Right lobe of liver (tissue), 6 donors: ENCODE measurements around the gene DDA1. TPM values are rescaled to one million over a fixed set of nuclear protein-coding genes. Genes with fewer than 3 reads are reported as not detected.

Experiments
- ATAC-seq, 4 donors: fragments of 200-7000 bp; cut with Tn5 transposase; one replicate each; pipeline ENCODE4 v1.9.1; 2020; ENCODE audit warnings: mild to moderate bottlenecking in 4 of 4, moderate library complexity in 4 of 4
- DNase-seq, 3 donors: peaks; one replicate each; pipeline ENCODE4 v3.0.0-alpha.2; 2020
- H3K27ac ChIP-seq, 3 donors: fragments of 200-600 bp; one replicate each; pipeline ENCODE4 v1.8.0; 2022
- H3K27me3 ChIP-seq, 2 donors: fragments of 200-600 bp; one replicate each; pipeline ENCODE4 v1.8.0; 2022
- H3K36me3 ChIP-seq, 4 donors: fragments of 200-600 bp; sonication (generic) in 1 of 4; one replicate each; pipeline versions ENCODE4 v1.5.1 to v1.8.0; 2017 to 2022; ENCODE audit warnings: control low read depth in 1 of 4
- H3K4me1 ChIP-seq, 4 donors: fragments of 200-600 bp; sonication (generic) in 1 of 4; one replicate each; pipeline versions ENCODE4 v1.5.1 to v1.8.0; 2017 to 2022; ENCODE audit warnings: control low read depth in 1 of 4
- H3K4me3 ChIP-seq, 3 donors: fragments of 200-600 bp; one replicate each; pipeline ENCODE4 v1.8.0; 2022
- H3K9me3 ChIP-seq, 4 donors: fragments of 200-600 bp; sonication (generic) in 1 of 4; one replicate each; pipeline versions ENCODE4 v1.5.1 to v1.8.0; 2017 to 2022; ENCODE audit warnings: control low read depth in 1 of 4
- CTCF ChIP-seq, 4 donors: fragments of 200-600 bp in 3 of 4; fragments of 450-650 bp in 1 of 4; IDR thresholded peaks; one replicate each; pipeline versions ENCODE4 v1.5.1 to v1.8.0; 2016 to 2022; ENCODE audit warnings: antibody characterized with exemption in 4 of 4, mild to moderate bottlenecking in 2 of 4
- POLR2A ChIP-seq: fragments of 450-650 bp; IDR thresholded peaks from one replicate; pipeline ENCODE4 v1.6.1; 2017; ENCODE audit warnings: antibody characterized with exemption, mild to moderate bottlenecking
- WGBS: methylation state at CpG from one replicate; pipeline ENCODE4 v1.1.6; 2018; ENCODE audit warnings: low coverage, low lambda C conversion rate; ENCODE audit not compliant: insufficient coverage; ENCODE audit errors: missing lambda C conversion rate; 5-methylcytosine and 5-hydroxymethylcytosine counted together
- intact Hi-C, 2 donors: fragments of 100-400 bp; cut with DNase I; formaldehyde crosslinking; loops; one replicate each; pipeline versions ENCODE4 v1.11.2 to v1.14.1; 2022
- total RNA-seq, 6 experiments: library from RNA; depleted of rRNA in 2 of 6; stranded (reverse); fragments of >200 nt in 2 of 6; fragmentation: NEBNext Ultra II Directional in 3 of 6; extraction: Animal tissue kit (Norgen Biotek cat#: 25700) in 3 of 6; gene quantifications; one replicate each; pipeline versions ENCODE4 v1.1.0 to v1.2.4, GENCODE V29; 2016 to 2023
- donor health status: DM: no; HTN: yes; CAD: no.
- donor health status: DM: no; HTN: no; CAD: no.
- donor health status: DM: no; HTN: no; CAD: no.
- donor health status: DM: no; HTN: yes; CAD: no.
- donor health status: DM: no; HTN: yes; CAD: no.

Gene DDA1
- total RNA-seq, 6 experiments from 2014 or later = 10.4 to 23.4 (median 14.1) TPM

DNA sequence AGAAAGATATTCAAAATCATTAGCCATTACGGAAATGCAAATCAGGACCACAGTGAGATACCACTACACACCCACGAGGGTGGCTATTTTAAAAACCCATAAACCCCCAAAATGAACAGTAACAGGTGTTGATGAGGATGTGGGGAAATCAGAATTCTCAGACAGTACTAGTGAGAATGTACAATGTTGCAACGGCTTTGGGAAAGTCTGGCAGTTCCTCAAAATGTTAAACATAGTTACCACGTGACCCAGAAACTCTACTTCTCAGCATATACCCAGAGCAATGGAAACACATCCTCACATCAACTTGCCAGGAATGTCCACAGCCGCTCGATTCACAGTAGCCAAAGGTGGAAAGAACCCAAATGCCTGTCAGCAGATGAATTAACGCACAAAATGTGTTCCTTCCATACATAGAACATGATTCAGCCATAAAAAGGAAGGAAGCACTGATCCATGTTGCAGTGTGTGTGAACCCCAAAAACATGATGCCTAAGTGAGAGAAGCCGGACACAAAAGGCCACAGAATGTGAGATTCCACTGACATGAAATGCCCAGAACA, 60.7 kb downstream of the DDA1 start:
- TF ChIP-seq POLR2A (no peak), CTCF (IDR thresholded peaks at IDR 0.05) (no peak)
- no peaks in the 10 kb centered on the region for H3K36me3 ChIP-seq
- H3K27me3 ChIP-seq = no peaks in the 10 kb centered on the region
- DNase-seq = no peak
- H3K9me3 ChIP-seq = no peaks in the 10 kb centered on the region
- H3K4me3 ChIP-seq = no peak overlapping the region
- peak; percentile 20 to 57 (median 42) for ATAC-seq
- no peak overlapping the region for H3K27ac ChIP-seq
- 20% methylated on average over 7 of the region's 8 CpGs for WGBS
- intact Hi-C loops = no loop called here
- no peaks in the 10 kb centered on the region for H3K4me1 ChIP-seq

Other genes with a start within 250 kb of the DDA1 start
- 1 to 10 TPM; 3.7 to 8.5 (median 5.8) TPM for gene HAUS8, start 234.1 kb upstream of the DDA1 start, total RNA-seq
- 10 to 100 TPM; 25.4 to 38.7 (median 36.0) TPM for gene MYO9B, start 233.8 kb upstream of the DDA1 start, total RNA-seq
- gene USE1, start 94.2 kb upstream of the DDA1 start, total RNA-seq = 10 to 100 TPM; 13.5 to 20.3 (median 18.6) TPM
- 10 to 100 TPM; 17.8 to 64.2 (median 31.2) TPM for gene OCEL1, start 83.3 kb upstream of the DDA1 start, total RNA-seq
- 100 to 1,000 TPM in 1 of 6 experiments, 10 to 100 TPM in 5; 48.5 to 105 (median 80.9) TPM for gene NR2F6, start 63.6 kb upstream of the DDA1 start, total RNA-seq
- gene USHBP1, start 44.8 kb upstream of the DDA1 start, total RNA-seq = 1 to 10 TPM in 5 of 6 experiments, under 1 TPM in 1; 0.81 to 3.6 (median 1.7) TPM
- gene BABAM1, start 42.1 kb upstream of the DDA1 start, total RNA-seq = 10 to 100 TPM; 29.2 to 51.3 (median 37.9) TPM
- under 1 TPM; 0.06 to 0.65 (median 0.37) TPM for gene ANKLE1, start 27.7 kb upstream of the DDA1 start, total RNA-seq
- gene ABHD8, start 6.1 kb upstream of the DDA1 start, total RNA-seq = 10 to 100 TPM in 5 of 6 experiments, 1 to 10 TPM in 1; 8.3 to 27.3 (median 15.8) TPM
- 100 to 1,000 TPM in 4 of 6 experiments, 10 to 100 TPM in 2; 63.5 to 363 (median 122) TPM for gene MRPL34, start 3.7 kb upstream of the DDA1 start, total RNA-seq
- 1 to 10 TPM; 5.0 to 8.8 (median 6.6) TPM for gene ANO8, start 25.3 kb downstream of the DDA1 start, total RNA-seq
- gene GTPBP3, start 28.0 kb downstream of the DDA1 start, total RNA-seq = 10 to 100 TPM; 10.3 to 23.6 (median 13.6) TPM
- 10 to 100 TPM in 1 of 6 experiments, 1 to 10 TPM in 4, under 1 TPM in 1; 0.78 to 16.6 (median 4.1) TPM for gene PLVAP, start 67.8 kb downstream of the DDA1 start, total RNA-seq
- gene CCDC194, start 84.6 kb downstream of the DDA1 start, total RNA-seq = 1 to 10 TPM in 1 of 6 experiments, under 1 TPM in 3, not detected in 2; 0.26 to 1.2 (median 0.36) TPM
- gene BST2, start 96.1 kb downstream of the DDA1 start, total RNA-seq = 100 to 1,000 TPM in 3 of 6 experiments, 10 to 100 TPM in 3; 78.2 to 157 (median 96.2) TPM
- 10 to 100 TPM; 13.5 to 38.0 (median 15.8) TPM for gene MVB12A, start 110.5 kb downstream of the DDA1 start, total RNA-seq
- under 1 TPM in 3 of 6 experiments, not detected in 3; 0.12 to 0.19 (median 0.16) TPM for gene TMEM221, start 139.1 kb downstream of the DDA1 start, total RNA-seq
- gene NXNL1, start 151.4 kb downstream of the DDA1 start, total RNA-seq = not detected
- gene SLC27A1, start 161.0 kb downstream of the DDA1 start, total RNA-seq = 10 to 100 TPM in 1 of 6 experiments, 1 to 10 TPM in 5; 5.1 to 12.3 (median 6.1) TPM
- 10 to 100 TPM; 31.7 to 60.0 (median 38.8) TPM for gene PGLS, start 202.1 kb downstream of the DDA1 start, total RNA-seq
- gene COLGALT1, start 246.1 kb downstream of the DDA1 start, total RNA-seq = 10 to 100 TPM; 23.2 to 36.8 (median 31.1) TPM